ENCODE results near the gene FMO4. TPM values are rescaled to one million over a fixed set of nuclear protein-coding genes. Genes with fewer than 3 reads are reported as not detected.
A peak's percentile ranks its signal among the peaks of the same experiment; 100 is the strongest.
"Not testable (repeated sequence)": the region's sequence is repeated elsewhere in the genome, so short reads cannot be mapped to it uniquely, and the experiment has no call there.

Gene FMO4
- total RNA-seq, result 3.6 TPM

DNA sequence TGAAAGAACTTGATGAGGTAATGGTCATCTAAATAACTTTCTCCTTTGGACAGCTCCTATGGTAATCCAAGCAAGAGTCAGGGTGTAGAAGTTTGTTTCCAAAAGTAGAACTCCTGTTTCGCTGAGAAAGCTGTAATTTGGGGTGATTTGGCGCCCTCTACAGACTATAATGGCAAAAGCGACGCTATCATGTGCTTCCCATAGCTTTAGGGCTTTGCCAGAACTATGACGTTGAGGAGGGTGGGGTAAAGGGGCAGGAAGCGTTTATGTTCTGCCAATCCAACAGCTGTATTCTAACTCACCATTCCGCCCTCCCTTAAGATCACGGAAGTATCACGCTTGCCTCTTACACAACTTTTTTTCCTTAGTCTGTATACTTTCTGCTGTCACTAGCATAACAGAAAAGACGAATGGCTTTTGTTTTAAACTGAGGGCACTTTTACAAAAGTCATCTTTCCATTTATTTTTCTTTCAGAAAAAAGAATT, at the start of gene FMO4:
FMO4 (plus strand) TSS at position 349 of the 486 bp plus-strand sequence. CDS start 5,643 bp downstream, outside the sequence.
- DNase-seq (ENCODE audit: low spot score), result peak; percentile 96

- no peak for DNase-seq (ENCODE audit: low spot score)
These were observed 48.3 kb upstream of the FMO4 start for GRCh38 chr1:171265686-171266085.

- no peak for DNase-seq (ENCODE audit: low spot score)
These were observed 47.1 kb upstream of the FMO4 start for GRCh38 chr1:171266930-171267329.

DNA sequence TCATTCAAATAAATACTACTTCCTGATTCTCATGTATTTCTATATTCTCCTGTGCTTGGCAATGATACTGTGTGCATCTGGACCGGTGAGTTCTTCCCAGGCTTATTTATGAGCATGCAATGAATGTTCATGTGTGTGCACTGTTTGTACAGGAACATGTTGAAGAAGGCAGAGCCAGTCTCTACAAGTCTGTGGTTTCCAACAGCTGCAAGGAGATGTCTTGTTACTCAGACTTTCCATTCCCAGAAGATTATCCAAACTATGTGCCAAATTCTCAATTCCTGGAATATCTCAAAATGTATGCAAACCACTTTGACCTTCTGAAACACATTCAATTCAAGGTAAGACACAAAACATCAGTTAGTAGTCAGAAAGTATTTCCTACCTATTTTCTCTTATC, 46.6 kb upstream of the FMO4 start:
- DNase-seq (ENCODE audit: low spot score), result no peak

GRCh38 chr1:171270806-171271205, 43.2 kb upstream of the FMO4 start:
- DNase-seq (ENCODE audit: low spot score), result no peak

GRCh38 chr1:171277534-171277933, 36.4 kb upstream of the FMO4 start:
- DNase-seq (ENCODE audit: low spot score), result no peak

- no peak for DNase-seq (ENCODE audit: low spot score)
These were observed 34.7 kb upstream of the FMO4 start for GRCh38 chr1:171279234-171279633.

- no peak for DNase-seq (ENCODE audit: low spot score)
These were observed 34.3 kb upstream of the FMO4 start for GRCh38 chr1:171279678-171280077.

- no peak for DNase-seq (ENCODE audit: low spot score)
These were observed 33.4 kb upstream of the FMO4 start for GRCh38 chr1:171280599-171280998.

- DNase-seq (ENCODE audit: low spot score), result no peak
These were observed 27.8 kb upstream of the FMO4 start for GRCh38 chr1:171286032-171286705.

GRCh38 chr1:171290621-171291020, 23.4 kb upstream of the FMO4 start:
- no peak for DNase-seq (ENCODE audit: low spot score)

- DNase-seq (ENCODE audit: low spot score), result no peak
These were observed 21.2 kb upstream of the FMO4 start for GRCh38 chr1:171292799-171293198.

DNA sequence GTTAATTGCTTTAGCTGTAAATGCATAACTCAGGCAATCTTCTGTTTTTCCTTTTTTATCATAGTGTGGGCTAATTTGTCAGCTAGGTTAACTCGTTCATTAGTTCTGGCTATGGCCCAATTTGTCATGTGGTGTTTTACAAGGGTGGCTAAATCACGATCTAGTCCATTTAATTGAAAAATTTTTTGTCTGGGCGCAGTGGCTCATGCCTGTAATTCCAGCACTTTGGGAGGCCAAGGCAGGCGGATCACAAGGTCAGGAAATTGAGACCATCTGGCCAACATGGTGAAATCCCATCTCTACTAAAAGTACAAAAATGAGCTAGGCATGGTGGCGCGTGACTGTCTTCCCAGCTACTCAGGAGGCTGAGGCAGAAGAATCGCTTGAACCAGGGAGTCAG, 18.6 kb upstream of the FMO4 start:
- not testable (repeated sequence) for DNase-seq (ENCODE audit: low spot score)

- DNase-seq (ENCODE audit: low spot score), result no peak
These were observed 18.2 kb upstream of the FMO4 start for GRCh38 chr1:171295821-171296220.

GRCh38 chr1:171296897-171297296, 17.1 kb upstream of the FMO4 start:
- no peak for DNase-seq (ENCODE audit: low spot score)

DNA sequence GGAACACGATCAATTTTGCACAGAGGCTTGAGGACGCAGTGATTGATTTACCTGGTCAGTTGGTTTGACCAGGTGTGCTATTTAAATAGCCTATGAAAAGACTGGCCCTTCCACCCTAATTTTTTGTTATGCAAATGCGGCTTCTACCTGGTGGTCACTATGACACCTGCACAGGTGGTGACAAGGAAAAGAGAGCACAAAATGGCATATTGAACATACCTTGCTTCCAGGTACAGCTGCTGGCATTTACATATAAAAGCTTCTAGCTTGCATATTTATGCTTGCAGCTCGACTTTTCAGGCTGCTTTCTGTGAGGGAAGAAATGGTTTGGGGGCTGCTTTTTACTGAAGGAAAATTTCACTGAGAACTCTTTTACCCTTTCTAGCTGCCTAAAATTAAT, 15.3 kb upstream of the FMO4 start:
- DNase-seq (ENCODE audit: low spot score), result no peak

DNA sequence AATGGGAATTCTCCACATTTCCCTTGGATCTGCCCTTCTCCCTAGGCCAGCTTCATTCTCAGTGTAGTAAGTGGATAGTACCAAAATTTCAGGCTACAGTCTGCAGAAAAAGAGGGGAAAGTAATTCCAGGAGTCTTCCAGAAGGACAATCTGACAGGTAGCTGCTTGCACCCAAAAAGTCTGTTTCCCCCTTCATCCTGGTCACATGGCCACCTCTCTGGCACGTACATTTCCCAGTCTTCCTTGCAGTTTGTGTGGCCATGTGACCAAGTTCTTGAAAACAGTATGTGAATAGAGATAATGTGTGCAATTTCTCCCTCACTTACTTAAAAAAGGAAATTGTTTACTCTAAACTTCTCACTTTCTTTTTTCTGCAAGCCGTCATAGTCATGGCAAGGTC, 14.6 kb upstream of the FMO4 start:
- no peak for DNase-seq (ENCODE audit: low spot score)

GRCh38 chr1:171300401-171300800, 13.6 kb upstream of the FMO4 start:
- no peak for DNase-seq (ENCODE audit: low spot score)

- no peak for DNase-seq (ENCODE audit: low spot score)
These were observed 3.3 kb upstream of the FMO4 start for GRCh38 chr1:171310661-171311087.

DNA sequence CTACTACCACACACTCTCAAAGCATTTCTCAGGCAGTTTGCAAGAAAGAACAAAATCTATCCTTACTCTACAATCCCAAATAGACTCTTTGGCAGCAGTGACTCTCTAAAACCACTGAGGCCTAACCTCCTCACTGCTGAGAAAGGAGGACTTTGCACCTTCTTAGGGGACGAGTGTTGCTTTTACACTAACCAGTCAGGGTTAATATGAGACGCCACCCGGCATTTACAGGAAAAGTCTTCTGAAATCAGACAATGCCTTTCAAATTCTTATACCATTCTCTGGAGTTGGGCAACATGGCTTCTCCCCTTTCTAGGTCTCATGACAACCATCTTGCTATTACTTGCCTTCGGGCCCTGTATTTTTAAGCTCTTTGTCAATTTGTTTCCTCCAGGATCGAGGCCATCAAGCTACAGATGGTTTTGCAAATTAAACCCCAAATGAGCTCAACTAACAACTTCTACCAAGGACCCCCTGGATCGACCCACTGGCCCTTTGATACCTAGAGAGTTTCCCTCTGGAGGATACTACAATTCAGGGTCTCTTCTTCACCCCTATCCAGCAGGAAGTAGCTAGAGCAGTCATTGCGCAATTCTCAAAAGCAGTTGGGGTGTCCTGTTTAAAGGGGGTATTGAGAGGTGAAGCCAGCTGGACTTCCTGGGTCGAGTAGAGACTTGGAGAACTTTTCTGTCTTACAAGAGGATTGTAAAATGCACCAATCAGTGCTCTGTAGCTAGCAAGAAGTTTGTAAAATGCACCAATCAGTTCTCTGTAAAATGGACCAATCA, 2.0 kb upstream of the FMO4 start:
- DNase-seq (ENCODE audit: low spot score), result no peak

GRCh38 chr1:171313319-171313834, 606 bp upstream of the FMO4 start:
- DNase-seq (ENCODE audit: low spot score), result peak; percentile 10

- DNase-seq (ENCODE audit: low spot score), result no peak
These were observed 15.3 kb downstream of the FMO4 start for GRCh38 chr1:171329251-171329650.
